Fibroblast of lung (primary cell): ENCODE data around the gene PPIE.

Source experiments
- EZH2 ChIP-seq: IDR thresholded peaks from 2 replicates; pipeline ENCODE4 v1.5.1; 2012; ENCODE audit warnings: low read length, control low read depth, mild to moderate bottlenecking; ENCODE audit errors: missing control alignments
- TF ChIP-seq, protein P1 (sequence below), 2 donors: IDR thresholded peaks in 1 of 2; conservative IDR thresholded peaks in 1 of 2; 1 replicate in 1 of 2; 2 replicates in 1 of 2; pipeline ENCODE4 v1.5.1; 2011 to 2012; ENCODE audit warnings: low read length in 2 of 2, control low read depth in 1 of 2, inconsistent platforms in 1 of 2, low read depth in 1 of 2, mild to moderate bottlenecking in 1 of 2

DNA sequence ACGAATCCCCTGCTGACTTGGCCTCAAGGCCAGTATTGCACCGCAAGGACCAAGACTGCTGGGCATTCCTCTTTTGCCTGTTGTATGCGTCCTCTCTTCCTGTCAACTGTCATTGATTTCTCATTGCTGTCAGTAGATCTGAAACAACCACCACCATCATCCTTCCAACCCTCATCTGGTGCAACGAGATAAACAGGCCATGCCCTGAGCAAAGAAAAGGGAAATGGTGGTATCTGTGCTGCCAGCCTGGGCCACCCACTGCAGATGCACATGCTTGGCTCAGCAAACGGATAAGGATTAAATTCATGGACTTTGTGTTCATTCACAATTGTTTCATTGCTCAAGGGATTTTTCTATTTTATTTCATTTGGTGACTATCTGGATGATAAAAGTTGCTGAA lies 18.8 kb downstream of the PPIE start:
- TF ChIP-seq, protein P1, sequence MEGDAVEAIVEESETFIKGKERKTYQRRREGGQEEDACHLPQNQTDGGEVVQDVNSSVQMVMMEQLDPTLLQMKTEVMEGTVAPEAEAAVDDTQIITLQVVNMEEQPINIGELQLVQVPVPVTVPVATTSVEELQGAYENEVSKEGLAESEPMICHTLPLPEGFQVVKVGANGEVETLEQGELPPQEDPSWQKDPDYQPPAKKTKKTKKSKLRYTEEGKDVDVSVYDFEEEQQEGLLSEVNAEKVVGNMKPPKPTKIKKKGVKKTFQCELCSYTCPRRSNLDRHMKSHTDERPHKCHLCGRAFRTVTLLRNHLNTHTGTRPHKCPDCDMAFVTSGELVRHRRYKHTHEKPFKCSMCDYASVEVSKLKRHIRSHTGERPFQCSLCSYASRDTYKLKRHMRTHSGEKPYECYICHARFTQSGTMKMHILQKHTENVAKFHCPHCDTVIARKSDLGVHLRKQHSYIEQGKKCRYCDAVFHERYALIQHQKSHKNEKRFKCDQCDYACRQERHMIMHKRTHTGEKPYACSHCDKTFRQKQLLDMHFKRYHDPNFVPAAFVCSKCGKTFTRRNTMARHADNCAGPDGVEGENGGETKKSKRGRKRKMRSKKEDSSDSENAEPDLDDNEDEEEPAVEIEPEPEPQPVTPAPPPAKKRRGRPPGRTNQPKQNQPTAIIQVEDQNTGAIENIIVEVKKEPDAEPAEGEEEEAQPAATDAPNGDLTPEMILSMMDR (conservative IDR thresholded peaks at IDR 0.05 in 1 of 2, IDR thresholded peaks at IDR 0.05 in 1 of 2; ENCODE audit: low read depth in 1 of 2, low read length in 2 of 2), result no peak
- no peak for TF ChIP-seq EZH2
